Measurements from ENCODE around the gene CCDC40. TPM values are rescaled to one million over a fixed set of nuclear protein-coding genes. Genes with fewer than 3 reads are reported as not detected.

The CCDC40 gene
- total RNA-seq, 4 donors from 2014 or later = 6.7 to 17.3 (median 9.4) TPM

GRCh38 chr17:80009391-80010282 is 26.8 kb upstream of the CCDC40 start:
- Histone ChIP-seq H3K4me1 (peaks cover 8 to 25% of the 10 kb centered on the region in 2 donors), H3K4me3 (replicated peaks in 1 of 3) (no peak overlapping the region), H3K27ac (peak overlapping the region in 1 of 3 donors; percentile 56), H3K9me3 (no peaks in the 10 kb centered on the region), H3K27me3 (no peaks in the 10 kb centered on the region), H3K36me3 (peaks cover 7 to 14% of the 10 kb centered on the region in 2 donors)
- TF ChIP-seq POLR2A (IDR thresholded peaks at IDR 0.05) = no peak
- TF ChIP-seq, protein P1, sequence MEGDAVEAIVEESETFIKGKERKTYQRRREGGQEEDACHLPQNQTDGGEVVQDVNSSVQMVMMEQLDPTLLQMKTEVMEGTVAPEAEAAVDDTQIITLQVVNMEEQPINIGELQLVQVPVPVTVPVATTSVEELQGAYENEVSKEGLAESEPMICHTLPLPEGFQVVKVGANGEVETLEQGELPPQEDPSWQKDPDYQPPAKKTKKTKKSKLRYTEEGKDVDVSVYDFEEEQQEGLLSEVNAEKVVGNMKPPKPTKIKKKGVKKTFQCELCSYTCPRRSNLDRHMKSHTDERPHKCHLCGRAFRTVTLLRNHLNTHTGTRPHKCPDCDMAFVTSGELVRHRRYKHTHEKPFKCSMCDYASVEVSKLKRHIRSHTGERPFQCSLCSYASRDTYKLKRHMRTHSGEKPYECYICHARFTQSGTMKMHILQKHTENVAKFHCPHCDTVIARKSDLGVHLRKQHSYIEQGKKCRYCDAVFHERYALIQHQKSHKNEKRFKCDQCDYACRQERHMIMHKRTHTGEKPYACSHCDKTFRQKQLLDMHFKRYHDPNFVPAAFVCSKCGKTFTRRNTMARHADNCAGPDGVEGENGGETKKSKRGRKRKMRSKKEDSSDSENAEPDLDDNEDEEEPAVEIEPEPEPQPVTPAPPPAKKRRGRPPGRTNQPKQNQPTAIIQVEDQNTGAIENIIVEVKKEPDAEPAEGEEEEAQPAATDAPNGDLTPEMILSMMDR (IDR thresholded peaks at IDR 0.05) = no peak
- intact Hi-C loops (cut with DNase I) = loop anchor here (5.0 kb wide), 2 partner anchors 73 to 93 kb away; partner anchors contain the start of gene GAA
- WGBS, 2 donors = 96% methylated on average over 22 to 25 of the region's 34 CpGs
- no peak for DNase-seq

GRCh38 chr17:80010283-80010858 is 26.1 kb upstream of the CCDC40 start:
- peaks cover 7 to 14% of the 10 kb centered on the region in 2 donors for H3K36me3 ChIP-seq
- H3K4me3 ChIP-seq (replicated peaks in 1 of 3) = no peak overlapping the region
- H3K9me3 ChIP-seq = no peaks in the 10 kb centered on the region
- H3K27me3 ChIP-seq = no peaks in the 10 kb centered on the region
- no peak for DNase-seq
- no peak overlapping the region for H3K27ac ChIP-seq
- intact Hi-C loops (cut with DNase I) = no loop called here
- 92 to 95% methylated on average over 9 to 15 of the region's 33 CpGs for WGBS, 2 donors
- no peak for TF ChIP-seq POLR2A (IDR thresholded peaks at IDR 0.05)
- TF ChIP-seq, protein P1 (IDR thresholded peaks at IDR 0.05) = no peak
- peaks cover 8 to 24% of the 10 kb centered on the region in 2 donors for H3K4me1 ChIP-seq

- H3K9me3 ChIP-seq = no peaks in the 10 kb centered on the region
- H3K27me3 ChIP-seq = no peaks in the 10 kb centered on the region
- intact Hi-C loops (cut with DNase I) = no loop called here
- peaks cover 7 to 14% of the 10 kb centered on the region in 2 donors for H3K36me3 ChIP-seq
- H3K4me3 ChIP-seq (replicated peaks in 1 of 3) = no peak overlapping the region
- peaks cover 8 to 10% of the 10 kb centered on the region in 2 donors for H3K4me1 ChIP-seq
- H3K27ac ChIP-seq = no peak overlapping the region
- TF ChIP-seq POLR2A (IDR thresholded peaks at IDR 0.05) = no peak
- 89% methylated on average over 9 to 10 of the region's 10 CpGs for WGBS, 2 donors
- no peak for DNase-seq
Observed at GRCh38 chr17:80011989-80012555, 24.4 kb upstream of the CCDC40 start.

GRCh38 chr17:80012765-80013741 is 23.4 kb upstream of the CCDC40 start:
- intact Hi-C loops (cut with DNase I) = no loop called here
- DNase-seq = no peak
- H3K4me3 ChIP-seq (replicated peaks in 1 of 3) = no peak overlapping the region
- no peaks in the 10 kb centered on the region for H3K27me3 ChIP-seq
- H3K27ac ChIP-seq = no peak overlapping the region
- TF ChIP-seq, protein P1 (IDR thresholded peaks at IDR 0.05) = no peak
- TF ChIP-seq POLR2A (IDR thresholded peaks at IDR 0.05) = no peak
- peaks cover 7 to 14% of the 10 kb centered on the region in 2 donors for H3K36me3 ChIP-seq
- H3K4me1 ChIP-seq = peaks cover 8 to 10% of the 10 kb centered on the region in 2 donors
- WGBS, 2 donors = 97% methylated on average over 20 to 24 of the region's 33 CpGs
- no peaks in the 10 kb centered on the region for H3K9me3 ChIP-seq

Measured in thyroid gland (tissue), 4 donors.